Measurements from ENCODE around the gene FMO5. TPM values are rescaled to one million over a fixed set of nuclear protein-coding genes. Genes with fewer than 3 reads are reported as not detected.
"Not testable (repeated sequence)": the region's sequence is repeated elsewhere in the genome, so short reads cannot be mapped to it uniquely, and the experiment has no call there.

FMO5 gene
- total RNA-seq, 2 experiments from 2014 or later, result 0.37 to 0.53 TPM

GRCh38 chr1:147201786-147202185 is 23.4 kb downstream of the FMO5 start:
- no peak overlapping the region for H3K4me3 Mint-ChIP-seq
- CTCF ChIA-PET, result interaction anchor here (0.6 to 1.5 kb wide), 2 partner anchors 19 to 21 kb away, joined by 3 to 4 read pairs; no protein-coding TSS in a partner anchor

DNA sequence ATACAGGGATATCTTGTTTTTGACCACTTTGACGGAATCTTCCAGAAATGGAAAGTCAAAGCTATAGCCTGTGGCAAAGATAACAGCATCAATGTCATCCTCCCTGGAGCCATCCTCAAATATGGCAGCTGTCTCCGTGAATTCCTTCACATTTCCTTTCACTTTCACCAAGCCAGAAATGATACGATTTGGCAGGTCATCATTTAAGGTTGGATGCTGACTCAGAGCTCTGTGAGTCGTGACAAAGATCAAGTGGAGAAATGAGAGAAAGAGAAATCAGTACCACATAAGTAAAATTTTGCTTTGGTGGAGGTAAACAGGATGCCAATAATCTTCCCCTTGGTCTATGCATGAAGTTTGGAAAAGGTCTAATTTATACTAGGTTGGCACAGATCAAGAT is 23.9 kb downstream of the FMO5 start:
- POLR2A ChIA-PET, result interaction anchor here (0.5 kb wide), 1 partner anchor 127 kb away, joined by 5 read pairs; no protein-coding TSS in a partner anchor
- CTCF ChIA-PET, result interaction anchor here (0.7 to 1.5 kb wide), 2 partner anchors 19 to 188 kb away, joined by 3 to 4 read pairs; no protein-coding TSS in a partner anchor
- Mint-ChIP-seq H3K27ac (no peak overlapping the region), H3K4me1 (peaks cover 5% of the 10 kb centered on the region), H3K4me3 (no peak overlapping the region), H3K9me3 (ENCODE audit: low read depth) (no peaks in the 10 kb centered on the region), H3K27me3 (no peaks in the 10 kb centered on the region), H3K36me3 (ENCODE audit: low read depth) (no peaks in the 10 kb centered on the region)
- no peak for DNase-seq
- ATAC-seq, result peak; percentile 16
- intact Hi-C loops (cut with DNase I, micrococcal nuclease), result no loop called here

More at GRCh38 chr1:147201786-147202185, 23.4 kb downstream of the FMO5 start:
- H3K36me3 Mint-ChIP-seq (ENCODE audit: low read depth), result no peaks in the 10 kb centered on the region
- H3K27me3 Mint-ChIP-seq, result no peaks in the 10 kb centered on the region
- no peaks in the 10 kb centered on the region for H3K9me3 Mint-ChIP-seq (ENCODE audit: low read depth)
- no peak for ATAC-seq
- H3K4me1 Mint-ChIP-seq, result peaks cover 5% of the 10 kb centered on the region
- DNase-seq, result no peak
- POLR2A ChIA-PET, result no interaction called here
- intact Hi-C loops (cut with DNase I, micrococcal nuclease), result no loop called here
- H3K27ac Mint-ChIP-seq, result no peak overlapping the region

- H3K27me3 Mint-ChIP-seq; H3K4me1 Mint-ChIP-seq; H3K27ac Mint-ChIP-seq; H3K4me3 Mint-ChIP-seq; POLR2A ChIA-PET; H3K36me3 Mint-ChIP-seq (ENCODE audit: low read depth); CTCF ChIA-PET; ATAC-seq; DNase-seq; intact Hi-C loops (cut with DNase I, micrococcal nuclease); H3K9me3 Mint-ChIP-seq (ENCODE audit: low read depth): not testable (repeated sequence)
These were observed 27.8 kb downstream of the FMO5 start for GRCh38 chr1:147197324-147197723.

- H3K27me3 Mint-ChIP-seq, result no peaks in the 10 kb centered on the region
- H3K9me3 Mint-ChIP-seq (ENCODE audit: low read depth), result no peaks in the 10 kb centered on the region
- no peak overlapping the region for H3K27ac Mint-ChIP-seq
- H3K36me3 Mint-ChIP-seq (ENCODE audit: low read depth), result no peaks in the 10 kb centered on the region
- DNase-seq (no peak), ATAC-seq (no peak)
- CTCF ChIA-PET, result interaction anchor here (0.7 to 2.0 kb wide), 2 partner anchors 10 to 18 kb away, joined by 3 to 6 read pairs; no protein-coding TSS in a partner anchor
- H3K4me1 Mint-ChIP-seq, result no peaks in the 10 kb centered on the region
- POLR2A ChIA-PET, result no interaction called here
- H3K4me3 Mint-ChIP-seq, result no peak overlapping the region
- intact Hi-C loops (cut with DNase I, micrococcal nuclease), result no loop called here
These were observed 35.6 kb downstream of the FMO5 start for GRCh38 chr1:147189514-147189913.

- ChIA-PET POLR2A (no interaction called here), CTCF (no interaction called here)
- DNase-seq (no peak), ATAC-seq (no peak)
- intact Hi-C loops (cut with DNase I, micrococcal nuclease), result no loop called here
- Mint-ChIP-seq H3K27me3 (no peaks in the 10 kb centered on the region), H3K36me3 (ENCODE audit: low read depth) (no peaks in the 10 kb centered on the region), H3K4me1 (no peaks in the 10 kb centered on the region), H3K4me3 (no peak overlapping the region), H3K9me3 (ENCODE audit: low read depth) (no peaks in the 10 kb centered on the region), H3K27ac (no peak overlapping the region)
These were observed 39.7 kb downstream of the FMO5 start for GRCh38 chr1:147185432-147185831.

DNA sequence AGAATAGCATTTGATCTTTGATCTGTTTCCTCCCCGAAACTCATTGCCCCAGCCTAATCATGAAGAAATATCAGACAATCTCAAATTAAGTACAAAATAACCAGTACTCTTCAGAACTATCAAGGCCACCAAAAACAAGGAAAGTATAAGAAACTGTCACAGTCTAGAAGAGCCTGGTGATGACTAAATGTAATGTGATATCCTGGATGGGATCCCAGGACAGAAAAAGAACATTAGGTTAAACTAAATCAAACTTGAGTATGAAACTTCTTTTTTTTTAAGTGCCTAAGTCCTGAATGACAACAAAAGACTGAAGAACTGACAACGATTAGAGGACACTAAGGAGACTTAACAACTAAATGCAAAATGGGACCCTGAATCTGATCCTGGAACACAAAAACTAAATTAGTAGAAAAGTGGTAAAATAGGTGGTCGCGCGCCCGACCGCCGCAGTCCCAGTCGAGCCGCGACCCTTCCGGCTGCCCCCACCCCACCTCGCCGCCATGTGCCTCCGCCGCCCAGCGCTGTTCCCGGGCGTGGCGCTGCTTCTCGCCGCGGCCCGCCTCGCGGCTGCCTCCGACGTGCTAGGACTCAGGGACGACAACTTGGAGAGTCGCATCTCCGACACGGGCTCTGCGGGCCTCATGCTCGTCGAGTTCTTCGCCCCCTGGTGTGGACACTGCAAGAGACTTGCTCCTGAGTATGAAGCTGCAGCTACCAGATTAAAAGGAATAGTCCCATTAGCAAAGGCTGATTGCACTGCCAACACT is 47.3 kb downstream of the FMO5 start:
- intact Hi-C loops (cut with DNase I, micrococcal nuclease), result no loop called here
- H3K27me3 Mint-ChIP-seq, result no peaks in the 10 kb centered on the region
- DNase-seq (peak; percentile 27), ATAC-seq (no peak)
- ChIA-PET CTCF (no interaction called here), POLR2A (no interaction called here)
- peaks cover 2% of the 10 kb centered on the region for H3K9me3 Mint-ChIP-seq (ENCODE audit: low read depth)
- peaks cover 16% of the 10 kb centered on the region for H3K36me3 Mint-ChIP-seq (ENCODE audit: low read depth)
- H3K4me3 Mint-ChIP-seq, result peak overlapping the region; percentile 5
- peaks cover 9% of the 10 kb centered on the region for H3K4me1 Mint-ChIP-seq
- no peak overlapping the region for H3K27ac Mint-ChIP-seq

- peak within 1 kb of the TSS; percentile 96 for H3K27ac Mint-ChIP-seq
- peak within 1 kb of the TSS; percentile 95 for H3K4me3 Mint-ChIP-seq
- ChIA-PET CTCF (interaction anchor here (0.7 to 3.8 kb wide), 9 partner anchors 11 to 97 kb away, joined by 3 to 25 read pairs (median 4); partner anchors contain the start of gene CHD1L), POLR2A (interaction anchor here (0.6 to 2.9 kb wide), 3 partner anchors 70 to 88 kb away, joined by 3 to 20 read pairs (median 13); partner anchors contain the start of gene CHD1L)
- peaks cover 29% of the 10 kb centered on the region for H3K4me1 Mint-ChIP-seq
- intact Hi-C loops (cut with DNase I, micrococcal nuclease), result loop anchor here (1.0 to 5.0 kb wide), 8 partner anchors 53 to 498 kb away; partner anchors contain the start of genes CHD1L (in 2 of the 2), ACP6 (in 1 of the 2), BCL9 (in 1 of the 2) and FMO5 (in 1 of the 2)
- H3K27me3 Mint-ChIP-seq, result no peaks in the 10 kb centered on the region
- H3K36me3 Mint-ChIP-seq (ENCODE audit: low read depth), result peaks cover 7% of the 10 kb centered on the region
- peaks cover 2% of the 10 kb centered on the region for H3K9me3 Mint-ChIP-seq (ENCODE audit: low read depth)
- DNase-seq (peak; percentile 94), ATAC-seq (peak; percentile 92)
These were observed 52.7 kb downstream of the FMO5 start, which contains the start of gene PRKAB2 for GRCh38 chr1:147172168-147173016. Gene PRKAB2, minus strand, starts transcription at chr1:147172470. Its CDS starts 326 bp downstream, at chr1:147172144.

GRCh38 chr1:147171399-147172167 is 53.6 kb downstream of the FMO5 start:
- Mint-ChIP-seq H3K27me3 (no peaks in the 10 kb centered on the region), H3K4me1 (peaks cover 29% of the 10 kb centered on the region), H3K9me3 (ENCODE audit: low read depth) (peaks cover 2% of the 10 kb centered on the region), H3K36me3 (ENCODE audit: low read depth) (peaks cover 8% of the 10 kb centered on the region), H3K4me3 (peak overlapping the region; percentile 95), H3K27ac (peak overlapping the region; percentile 91)
- ATAC-seq (no peak), DNase-seq (peak; percentile 6)
- intact Hi-C loops (cut with DNase I, micrococcal nuclease), result loop anchor here (1.0 to 5.0 kb wide), 8 partner anchors 54 to 499 kb away; partner anchors contain the start of genes CHD1L (in 2 of the 2), ACP6 (in 1 of the 2), BCL9 (in 1 of the 2) and FMO5 (in 1 of the 2)
- ChIA-PET CTCF (interaction anchor here (0.7 to 3.8 kb wide), 8 partner anchors 10 to 72 kb away, joined by 3 to 22 read pairs (median 4); partner anchors contain the start of gene CHD1L), POLR2A (interaction anchor here (0.6 to 2.9 kb wide), 2 partner anchors 71 to 87 kb away, joined by 3 to 20 read pairs; partner anchors contain the start of gene CHD1L)

- H3K27me3 Mint-ChIP-seq, result no peaks in the 10 kb centered on the region
- H3K4me1 Mint-ChIP-seq, result peaks cover 29% of the 10 kb centered on the region
- DNase-seq (no peak), ATAC-seq (no peak)
- POLR2A ChIA-PET, result interaction anchor here (0.7 kb wide), 1 partner anchor 86 kb away, joined by 4 read pairs; no protein-coding TSS in a partner anchor
- H3K9me3 Mint-ChIP-seq (ENCODE audit: low read depth), result no peaks in the 10 kb centered on the region
- CTCF ChIA-PET, result interaction anchor here (0.6 to 3.8 kb wide), 5 partner anchors 18 to 77 kb away, joined by 3 to 22 read pairs (median 4); partner anchors contain the start of gene CHD1L
- intact Hi-C loops (cut with DNase I, micrococcal nuclease), result loop anchor here (5.0 kb wide), 4 partner anchors 88 to 432 kb away; partner anchors contain the start of genes BCL9 (in 1 of the 2) and NBPF12 (in 1 of the 2)
- no peak overlapping the region for H3K27ac Mint-ChIP-seq
- peaks cover 10% of the 10 kb centered on the region for H3K36me3 Mint-ChIP-seq (ENCODE audit: low read depth)
- peak overlapping the region; percentile 95 for H3K4me3 Mint-ChIP-seq
These were observed 55.1 kb downstream of the FMO5 start for GRCh38 chr1:147169840-147170674.

- no peak overlapping the region for H3K27ac Mint-ChIP-seq
- intact Hi-C loops (cut with DNase I, micrococcal nuclease), result no loop called here
- no peak for ATAC-seq
- H3K9me3 Mint-ChIP-seq (ENCODE audit: low read depth), result no peaks in the 10 kb centered on the region
- POLR2A ChIA-PET, result no interaction called here
- no peak for DNase-seq
- H3K36me3 Mint-ChIP-seq (ENCODE audit: low read depth), result peaks cover 14% of the 10 kb centered on the region
- peaks cover 29% of the 10 kb centered on the region for H3K4me1 Mint-ChIP-seq
- no peak overlapping the region for H3K4me3 Mint-ChIP-seq
- CTCF ChIA-PET, result interaction anchor here (0.6 to 3.8 kb wide), 6 partner anchors 13 to 150 kb away, joined by 3 to 22 read pairs (median 4); partner anchors contain the start of gene CHD1L
- H3K27me3 Mint-ChIP-seq, result no peaks in the 10 kb centered on the region
These were observed 56.0 kb downstream of the FMO5 start for GRCh38 chr1:147169171-147169570.

All from activated CD4-positive, alpha-beta T cell treated with anti-CD3 and anti-CD28 coated beads for 36 hours (primary cell).